Stimulated activated CD8-positive, alpha-beta memory T cell treated with anti-CD3 and anti-CD28 coated beads, Interleukin-15, amount 100 ng/mL, for 4 hours (primary cell): Measurements from ENCODE around the gene FRA10AC1.
"Not testable (repeated sequence)": the region's sequence is repeated elsewhere in the genome, so short reads cannot be mapped to it uniquely, and the experiment has no call there.

ENCODE experiments used
- DNase-seq, 2 donors: peaks; one replicate each; pipeline ENCODE4 v3.0.0-alpha.2; 2020; ENCODE audit warnings: low read depth in 2 of 2

The FRA10AC1 gene

GRCh38 chr10:93703066-93703465, 674 bp upstream of the FRA10AC1 start:
- DNase-seq, result no peak

- DNase-seq, result no peak
These were observed 554 bp downstream of the FRA10AC1 start for GRCh38 chr10:93701866-93702209.

- DNase-seq, result no peak
These were observed 5.2 kb downstream of the FRA10AC1 start for GRCh38 chr10:93697207-93697606.

- not testable (repeated sequence) for DNase-seq
These were observed 5.8 kb downstream of the FRA10AC1 start for GRCh38 chr10:93696582-93696981.

- DNase-seq, result no peak
These were observed 6.7 kb downstream of the FRA10AC1 start for GRCh38 chr10:93695740-93696139.

- DNase-seq, result no peak
These were observed 14.7 kb downstream of the FRA10AC1 start for GRCh38 chr10:93687737-93688136.

GRCh38 chr10:93680412-93681047, 21.9 kb downstream of the FRA10AC1 start:
- no peak for DNase-seq

- DNase-seq, result no peak
These were observed 23.4 kb downstream of the FRA10AC1 start for GRCh38 chr10:93678805-93679587.

- DNase-seq, result no peak
These were observed 24.0 kb downstream of the FRA10AC1 start for GRCh38 chr10:93678386-93678785.

- no peak for DNase-seq
These were observed 28.6 kb downstream of the FRA10AC1 start for GRCh38 chr10:93673791-93674190.

- DNase-seq, result no peak
These were observed 29.5 kb downstream of the FRA10AC1 start for GRCh38 chr10:93672890-93673289.

- DNase-seq, result no peak
These were observed 30.2 kb downstream of the FRA10AC1 start for GRCh38 chr10:93672022-93672678.

- DNase-seq, result no peak
These were observed 31.4 kb downstream of the FRA10AC1 start for GRCh38 chr10:93671042-93671441.

- DNase-seq, result no peak
These were observed 32.0 kb downstream of the FRA10AC1 start for GRCh38 chr10:93670372-93670771.

- no peak for DNase-seq
These were observed 34.6 kb downstream of the FRA10AC1 start for GRCh38 chr10:93667795-93668194.

- DNase-seq, result no peak
These were observed 36.4 kb downstream of the FRA10AC1 start for GRCh38 chr10:93666030-93666429.

- no peak for DNase-seq
These were observed 44.6 kb downstream of the FRA10AC1 start for GRCh38 chr10:93657757-93658156.

GRCh38 chr10:93656155-93656554, 46.2 kb downstream of the FRA10AC1 start:
- DNase-seq, result no peak

GRCh38 chr10:93654201-93654600, 48.2 kb downstream of the FRA10AC1 start:
- DNase-seq, result no peak

GRCh38 chr10:93652857-93653256, 49.5 kb downstream of the FRA10AC1 start:
- no peak for DNase-seq

- no peak for DNase-seq
These were observed 62.6 kb downstream of the FRA10AC1 start for GRCh38 chr10:93639791-93640190.

GRCh38 chr10:93630625-93631557, 71.5 kb downstream of the FRA10AC1 start:
- no peak for DNase-seq
